ENCODE results near the gene NR1D1. TPM values are rescaled to one million over a fixed set of nuclear protein-coding genes. Genes with fewer than 3 reads are reported as not detected.

NR1D1 gene
- total RNA-seq, 2 donors from 2014 or later, result 8.3 to 9.9 TPM

DNA sequence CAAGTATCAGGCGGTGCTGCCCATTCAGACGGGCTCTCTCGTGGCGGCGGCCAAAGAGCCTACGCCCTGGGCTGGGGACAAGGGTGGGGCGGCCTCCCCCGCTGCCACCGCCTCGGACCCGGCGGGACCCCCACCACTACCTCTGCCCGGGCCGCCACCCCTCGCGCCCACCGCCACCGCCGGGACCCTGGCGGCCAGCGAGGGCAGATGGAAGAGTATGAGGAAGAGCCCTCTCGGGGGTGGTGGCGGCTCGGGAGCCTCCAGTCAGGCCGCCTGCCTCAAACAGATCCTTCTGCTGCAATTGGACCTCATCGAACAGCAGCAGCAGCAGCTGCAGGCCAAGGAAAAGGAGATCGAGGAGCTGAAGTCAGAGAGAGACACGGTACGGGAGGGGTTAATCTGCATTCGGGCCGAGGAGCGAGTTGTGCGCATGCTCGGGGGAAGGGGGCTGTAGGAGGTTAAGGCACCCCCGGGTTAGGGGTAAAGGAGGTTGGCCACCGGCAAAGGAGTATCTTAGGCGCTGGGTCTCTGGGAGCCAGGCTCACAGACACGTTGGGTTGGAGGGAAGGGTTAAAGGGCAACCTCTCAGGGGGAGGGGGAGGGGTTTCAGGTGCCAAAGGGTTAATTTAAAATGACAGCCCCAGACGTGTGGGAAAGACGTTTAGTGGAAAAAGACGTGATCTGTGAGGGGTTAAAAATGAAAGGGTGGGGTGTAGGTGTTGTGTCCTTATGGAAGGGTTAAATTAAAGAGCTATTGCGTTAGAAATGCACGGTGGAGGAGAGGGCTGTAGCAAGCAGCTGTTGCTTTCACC is 22.8 kb upstream of the NR1D1 start:
- H3K4me1 ChIP-seq, result peaks cover 0 to 34% of the 10 kb centered on the region in 2 donors
- H3K36me3 ChIP-seq, result peaks cover 24% of the 10 kb centered on the region
- TF ChIP-seq, protein P1, sequence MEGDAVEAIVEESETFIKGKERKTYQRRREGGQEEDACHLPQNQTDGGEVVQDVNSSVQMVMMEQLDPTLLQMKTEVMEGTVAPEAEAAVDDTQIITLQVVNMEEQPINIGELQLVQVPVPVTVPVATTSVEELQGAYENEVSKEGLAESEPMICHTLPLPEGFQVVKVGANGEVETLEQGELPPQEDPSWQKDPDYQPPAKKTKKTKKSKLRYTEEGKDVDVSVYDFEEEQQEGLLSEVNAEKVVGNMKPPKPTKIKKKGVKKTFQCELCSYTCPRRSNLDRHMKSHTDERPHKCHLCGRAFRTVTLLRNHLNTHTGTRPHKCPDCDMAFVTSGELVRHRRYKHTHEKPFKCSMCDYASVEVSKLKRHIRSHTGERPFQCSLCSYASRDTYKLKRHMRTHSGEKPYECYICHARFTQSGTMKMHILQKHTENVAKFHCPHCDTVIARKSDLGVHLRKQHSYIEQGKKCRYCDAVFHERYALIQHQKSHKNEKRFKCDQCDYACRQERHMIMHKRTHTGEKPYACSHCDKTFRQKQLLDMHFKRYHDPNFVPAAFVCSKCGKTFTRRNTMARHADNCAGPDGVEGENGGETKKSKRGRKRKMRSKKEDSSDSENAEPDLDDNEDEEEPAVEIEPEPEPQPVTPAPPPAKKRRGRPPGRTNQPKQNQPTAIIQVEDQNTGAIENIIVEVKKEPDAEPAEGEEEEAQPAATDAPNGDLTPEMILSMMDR (IDR thresholded peaks at IDR 0.05), result peak in 1 of 2 donors; percentile 1
- peak overlapping the region; percentile 97 to 99 for H3K27ac ChIP-seq
- peak overlapping the region; percentile 95 to 100 for H3K4me3 ChIP-seq
- no peaks in the 10 kb centered on the region for H3K27me3 ChIP-seq
- no peaks in the 10 kb centered on the region for H3K9me3 ChIP-seq
- no peak for DNase-seq (ENCODE audit: low spot score)

DNA sequence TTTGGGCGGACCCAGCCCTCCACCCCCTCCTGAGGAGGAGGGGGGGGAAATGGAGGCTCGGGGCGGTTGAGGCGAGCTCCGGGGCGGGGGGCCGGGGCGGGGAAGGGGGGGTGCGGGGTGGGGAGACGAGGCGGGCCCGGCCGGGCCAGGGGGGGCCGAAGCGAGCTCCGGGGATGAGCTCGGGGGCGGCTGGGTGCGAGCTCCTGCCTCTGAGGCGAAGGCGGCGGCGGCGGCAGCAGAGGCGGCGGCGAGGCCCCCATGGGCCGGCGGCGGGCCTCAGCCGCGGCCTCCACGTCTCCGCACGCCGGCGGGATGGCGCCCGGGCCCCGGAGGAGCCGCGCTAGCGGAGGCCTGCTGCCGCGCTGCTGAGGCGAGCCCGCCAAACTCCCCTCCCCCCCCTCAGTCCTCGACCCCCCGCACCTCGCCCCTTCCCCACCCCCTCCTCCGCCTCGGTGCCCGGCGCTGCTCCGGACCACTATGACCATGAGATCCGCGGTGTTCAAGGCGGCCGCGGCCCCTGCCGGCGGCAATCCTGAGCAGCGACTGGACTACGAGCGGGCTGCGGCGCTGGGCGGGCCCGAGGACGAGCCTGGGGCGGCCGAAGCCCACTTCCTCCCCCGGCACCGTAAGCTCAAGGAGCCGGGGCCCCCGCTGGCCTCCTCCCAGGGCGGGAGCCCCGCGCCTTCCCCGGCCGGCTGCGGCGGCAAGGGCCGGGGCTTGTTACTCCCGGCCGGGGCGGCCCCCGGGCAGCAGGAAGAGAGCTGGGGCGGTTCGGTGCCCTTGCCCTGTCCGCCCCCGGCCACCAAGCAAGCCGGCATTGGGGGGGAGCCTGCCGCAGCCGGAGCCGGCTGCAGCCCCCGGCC is 22.0 kb upstream of the NR1D1 start:
- Histone ChIP-seq H3K27me3 (no peaks in the 10 kb centered on the region), H3K9me3 (no peaks in the 10 kb centered on the region), H3K36me3 (peaks cover 15% of the 10 kb centered on the region), H3K4me1 (peaks cover 0 to 34% of the 10 kb centered on the region in 2 donors), H3K4me3 (peak overlapping the region; percentile 95 to 100), H3K27ac (peak overlapping the region; percentile 97 to 99)
- DNase-seq (ENCODE audit: low spot score), result no peak
- TF ChIP-seq, protein P1 (IDR thresholded peaks at IDR 0.05), result peak in 1 of 2 donors; percentile 29

- H3K27me3 ChIP-seq, result no peaks in the 10 kb centered on the region
- peaks cover 0 to 34% of the 10 kb centered on the region in 2 donors for H3K4me1 ChIP-seq
- no peaks in the 10 kb centered on the region for H3K9me3 ChIP-seq
- H3K36me3 ChIP-seq, result peaks cover 6% of the 10 kb centered on the region
- DNase-seq (ENCODE audit: low spot score), result peak; percentile 87
- H3K4me3 ChIP-seq, result peak within 1 kb of the TSS; percentile 95 to 100
- TF ChIP-seq, protein P1 (IDR thresholded peaks at IDR 0.05), result no peak
- peak within 1 kb of the TSS; percentile 97 to 99 for H3K27ac ChIP-seq
These were observed 21.1 kb upstream of the NR1D1 start, which contains the start of gene MSL1 for GRCh38 chr17:40121181-40122135. Gene MSL1, plus strand, starts transcription at chr17:40121971. Its CDS starts 642 bp downstream, at chr17:40122613.

DNA sequence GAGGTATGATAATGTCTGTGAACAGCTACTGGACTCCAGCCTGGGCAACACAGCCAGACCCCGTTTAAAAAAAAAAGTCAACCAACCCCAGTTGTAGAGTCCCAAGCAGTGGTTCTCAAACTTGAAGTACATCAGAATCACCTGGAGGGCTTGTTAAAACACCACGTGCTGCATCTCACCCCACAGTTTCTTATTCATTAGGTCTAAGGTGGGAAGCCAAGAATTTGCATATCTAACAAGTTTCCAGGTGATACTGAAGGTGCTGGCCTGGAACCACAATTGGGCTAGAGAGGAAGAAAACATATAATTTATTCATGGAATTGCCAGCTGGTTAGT is 14.7 kb upstream of the NR1D1 start:
- DNase-seq (ENCODE audit: low spot score), result no peak
- Histone ChIP-seq H3K27ac (no peak overlapping the region), H3K9me3 (no peaks in the 10 kb centered on the region), H3K27me3 (no peaks in the 10 kb centered on the region), H3K4me3 (no peak overlapping the region), H3K4me1 (peaks cover 0 to 40% of the 10 kb centered on the region in 2 donors), H3K36me3 (no peaks in the 10 kb centered on the region)
- TF ChIP-seq, protein P1 (IDR thresholded peaks at IDR 0.05), result no peak

DNA sequence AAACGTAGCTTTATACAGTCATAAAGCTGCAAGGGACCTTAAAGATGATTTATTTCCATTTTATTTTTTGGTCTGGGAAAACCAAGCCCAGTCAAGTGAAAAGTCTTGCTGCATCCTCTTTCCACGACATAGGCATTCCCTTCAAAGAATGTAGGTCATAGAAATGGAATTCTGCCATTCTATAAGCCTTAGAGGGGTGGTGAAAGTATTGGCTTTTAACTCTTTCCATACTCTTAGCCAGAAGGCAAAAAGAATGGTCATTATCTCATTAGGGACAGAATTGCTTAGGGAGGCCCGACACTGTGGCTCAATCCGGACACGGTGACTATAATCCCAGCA is 13.5 kb upstream of the NR1D1 start:
- TF ChIP-seq, protein P1 (IDR thresholded peaks at IDR 0.05), result no peak
- H3K4me1 ChIP-seq, result peaks cover 0 to 50% of the 10 kb centered on the region in 2 donors

More for the DNA sequence above, 13.5 kb upstream of the NR1D1 start:
- Histone ChIP-seq H3K9me3 (no peaks in the 10 kb centered on the region), H3K36me3 (no peaks in the 10 kb centered on the region), H3K27ac (peak overlapping the region; percentile 90 to 97), H3K27me3 (no peaks in the 10 kb centered on the region), H3K4me3 (peak overlapping the region in 1 of 2 donors; percentile 56)
- no peak for DNase-seq (ENCODE audit: low spot score)
